Measurements from ENCODE around the gene LLGL1.

- TF ChIP-seq CTCF (conservative IDR thresholded peaks at IDR 0.05; ENCODE audit: low read depth, low read length), result no peak
- no peak for TF ChIP-seq EZH2phosphoT487 (IDR thresholded peaks at IDR 0.05; ENCODE audit: borderline replicate concordance, low read length)
Observed at GRCh38 chr17:18245038-18245776, 19.8 kb downstream of the LLGL1 start.
